Effector CD8-positive, alpha-beta T cell (primary cell): Measurements from ENCODE around the gene PACRG.

Experiments used
- DNase-seq: peaks from one replicate; lab custom pipeline; 2025; lab: John Stamatoyannopoulos, UW

Gene PACRG

DNA sequence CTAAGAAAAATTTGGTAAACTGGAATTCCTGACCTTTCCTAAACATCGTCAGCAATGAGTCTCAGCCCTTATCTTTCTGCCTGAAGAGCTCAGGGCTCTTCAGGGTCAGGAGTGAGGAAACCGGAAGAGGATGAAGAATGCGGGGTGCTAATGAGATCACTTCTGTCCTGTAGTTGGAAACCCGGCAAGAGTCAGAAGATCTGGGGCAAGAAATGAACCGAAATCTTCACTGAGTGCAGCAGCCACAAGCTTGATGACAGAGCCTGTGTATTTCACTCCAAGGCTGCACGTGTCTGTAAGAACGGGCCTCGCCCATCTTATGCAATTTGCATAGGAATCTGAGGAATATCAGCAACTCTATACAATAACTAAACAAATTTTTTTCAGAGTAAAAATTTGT is 626.3 kb downstream of the PACRG start:
- no peak for DNase-seq

- no peak for DNase-seq
Measured at GRCh38 chr6:163354761-163355425, 627.1 kb downstream of the PACRG start.

DNA sequence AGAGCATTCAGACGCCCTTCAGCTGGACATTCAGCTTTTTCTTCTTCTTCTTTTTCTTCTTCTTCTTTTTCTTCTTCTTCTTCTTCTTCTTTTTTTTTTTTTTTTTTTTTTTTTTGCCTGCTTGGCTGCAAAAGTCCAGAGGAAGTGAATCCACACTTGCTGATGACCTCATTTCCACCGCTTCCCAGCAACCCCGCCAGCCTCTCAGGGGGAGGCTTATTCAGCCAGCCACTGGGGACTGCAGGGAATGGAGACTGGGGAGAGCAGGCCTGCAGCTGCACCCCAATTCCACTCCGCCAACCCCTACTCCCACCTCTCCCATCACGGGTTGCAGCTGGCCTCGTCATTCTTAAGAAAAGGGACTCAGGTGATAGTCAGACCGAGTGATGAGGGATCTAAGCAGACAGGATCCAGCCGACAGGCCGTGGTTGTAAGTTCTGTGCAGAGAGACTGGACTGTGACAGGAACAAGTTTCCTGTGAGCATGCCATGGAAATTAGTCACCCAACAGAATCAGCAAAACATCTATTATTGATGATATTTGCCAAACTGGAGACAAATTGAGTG is 627.7 kb downstream of the PACRG start:
- DNase-seq = no peak

- DNase-seq = no peak
Measured at GRCh38 chr6:163356324-163356723, 628.5 kb downstream of the PACRG start.

- DNase-seq = no peak
Measured at GRCh38 chr6:163356743-163357142, 629.0 kb downstream of the PACRG start.

DNA sequence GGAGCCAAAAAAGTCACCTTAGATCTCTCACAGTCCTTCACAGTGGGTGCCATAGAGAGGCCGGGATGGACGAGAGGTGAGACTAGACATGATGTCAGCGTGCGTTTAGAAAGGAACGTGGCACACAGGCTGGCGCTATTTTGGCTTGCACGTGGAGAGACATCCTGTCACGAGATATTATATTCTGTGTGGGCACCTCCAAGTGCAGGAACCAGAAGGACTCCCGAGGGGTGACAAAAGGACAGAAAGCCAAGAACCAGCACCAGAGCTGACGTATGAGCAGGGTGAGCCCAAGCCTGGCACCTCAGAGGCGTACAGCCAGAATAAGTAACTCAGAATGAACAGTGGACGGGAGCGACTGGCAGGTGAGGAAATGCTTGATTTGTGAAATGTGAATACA is 636.9 kb downstream of the PACRG start:
- no peak for DNase-seq
